ENCODE data around the gene PDE6A. TPM values are rescaled to one million over a fixed set of nuclear protein-coding genes. Genes with fewer than 3 reads are reported as not detected.

The PDE6A gene
- total and polyA plus RNA-seq, 2 of the 8 experiments (the other 6 are each of a cell fraction or from before 2014, with no cell fraction given) = not detected

DNA sequence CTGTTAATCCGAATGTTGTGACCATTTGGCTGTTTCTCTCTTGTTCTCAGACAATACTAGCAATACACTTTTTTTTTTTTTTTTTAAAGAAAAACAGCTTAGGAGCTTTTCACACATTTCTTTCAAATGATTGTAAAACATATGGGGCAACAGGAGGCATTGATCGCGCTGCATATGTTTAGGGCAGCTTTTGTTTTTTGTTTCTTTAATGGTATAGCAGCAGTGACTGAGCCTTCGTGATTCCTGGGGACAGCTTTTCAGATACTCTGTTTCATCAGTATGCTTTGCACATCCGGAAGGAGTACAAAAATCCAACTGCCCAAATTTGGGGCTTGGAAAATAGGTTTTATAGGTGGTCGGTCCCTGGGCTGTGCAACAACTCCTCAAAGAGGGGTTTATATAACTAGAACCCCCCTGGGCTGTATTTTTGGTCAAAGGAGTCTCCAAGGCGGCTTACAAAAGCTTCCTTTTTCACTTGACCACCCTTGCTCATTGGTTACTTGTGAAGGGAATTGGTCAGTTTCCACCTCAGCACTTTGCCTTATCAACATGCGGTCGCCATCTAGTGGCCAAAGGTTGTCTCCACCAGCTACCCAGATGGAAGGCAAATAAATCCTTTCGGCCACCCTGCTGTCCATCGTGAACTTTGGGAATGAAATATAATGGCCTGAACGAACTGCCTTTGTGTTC, 91.8 kb downstream of the PDE6A start (continued):
- TF ChIP-seq MAFK (IDR thresholded peaks at IDR 0.05; ENCODE audit: low read depth, low read length) (peak; percentile 42; the same call in 1 of the 2 replicates), SIRT6 (IDR thresholded peaks at IDR 0.05; ENCODE audit: low read length) (no peak), TEAD4 (IDR thresholded peaks at IDR 0.05; ENCODE audit: low read depth, low read length) (no peak), BRCA1 (IDR thresholded peaks at IDR 0.05; ENCODE audit: low read depth, low read length) (no peak), RNF2 (IDR thresholded peaks at IDR 0.05; ENCODE audit: borderline replicate concordance, low read depth, low read length, missing control alignments, poor library complexity, severe bottlenecking) (no peak)
